ENCODE data around the gene NEB.

DNA sequence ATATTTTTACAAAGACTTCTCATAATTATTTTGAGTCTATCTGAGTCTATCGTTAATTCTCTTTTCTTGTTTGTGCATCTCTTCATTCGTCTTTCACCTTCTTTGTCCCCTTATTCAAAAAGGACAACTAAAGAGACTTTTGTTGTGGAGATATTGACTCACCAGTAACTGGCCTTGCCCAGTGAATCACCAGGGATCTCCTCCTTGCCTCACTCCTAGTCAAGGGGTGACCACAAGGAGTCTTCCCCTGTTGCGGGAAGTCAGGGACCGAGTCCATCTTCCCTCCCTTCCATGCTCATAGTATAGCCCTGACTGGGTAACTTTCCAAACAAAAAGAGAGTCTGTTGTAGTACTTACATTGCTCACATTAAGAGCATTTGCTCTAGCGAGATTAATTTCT, 158.9 kb downstream of the NEB start:
- TF ChIP-seq, protein P1, sequence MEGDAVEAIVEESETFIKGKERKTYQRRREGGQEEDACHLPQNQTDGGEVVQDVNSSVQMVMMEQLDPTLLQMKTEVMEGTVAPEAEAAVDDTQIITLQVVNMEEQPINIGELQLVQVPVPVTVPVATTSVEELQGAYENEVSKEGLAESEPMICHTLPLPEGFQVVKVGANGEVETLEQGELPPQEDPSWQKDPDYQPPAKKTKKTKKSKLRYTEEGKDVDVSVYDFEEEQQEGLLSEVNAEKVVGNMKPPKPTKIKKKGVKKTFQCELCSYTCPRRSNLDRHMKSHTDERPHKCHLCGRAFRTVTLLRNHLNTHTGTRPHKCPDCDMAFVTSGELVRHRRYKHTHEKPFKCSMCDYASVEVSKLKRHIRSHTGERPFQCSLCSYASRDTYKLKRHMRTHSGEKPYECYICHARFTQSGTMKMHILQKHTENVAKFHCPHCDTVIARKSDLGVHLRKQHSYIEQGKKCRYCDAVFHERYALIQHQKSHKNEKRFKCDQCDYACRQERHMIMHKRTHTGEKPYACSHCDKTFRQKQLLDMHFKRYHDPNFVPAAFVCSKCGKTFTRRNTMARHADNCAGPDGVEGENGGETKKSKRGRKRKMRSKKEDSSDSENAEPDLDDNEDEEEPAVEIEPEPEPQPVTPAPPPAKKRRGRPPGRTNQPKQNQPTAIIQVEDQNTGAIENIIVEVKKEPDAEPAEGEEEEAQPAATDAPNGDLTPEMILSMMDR (IDR thresholded peaks at IDR 0.05), result no peak
- no peak for TF ChIP-seq EZH2 (IDR thresholded peaks at IDR 0.05; ENCODE audit: borderline replicate concordance, insufficient read depth, low read depth, low read length, poor library complexity, severe bottlenecking)
